Heart left ventricle (tissue), 16 donors: ENCODE data around the gene PI4KA. TPM values are rescaled to one million over a fixed set of nuclear protein-coding genes. Genes with fewer than 3 reads are reported as not detected.
"Not testable (repeated sequence)": the region's sequence is repeated elsewhere in the genome, so short reads cannot be mapped to it uniquely, and the experiment has no call there.

Experiments
- ATAC-seq, 4 donors: fragments of 200-7000 bp; cut with Tn5 transposase; one replicate each; pipeline ENCODE4 v1.9.1; 2020 to 2022; ENCODE audit warnings: moderate library complexity in 4 of 4, mild to moderate bottlenecking in 3 of 4, moderate number of reproducible peaks in 1 of 4
- DNase-seq, 5 donors: peaks; one replicate each; pipeline ENCODE4 v3.0.0-alpha.2; 2020
- H3K27ac ChIP-seq, 12 donors: fragments of 200-600 bp; sonication (generic) in 4 of 12; one replicate each; pipeline versions ENCODE4 v1.5.0 to v1.8.0; 2016 to 2022; ENCODE audit warnings: mild to moderate bottlenecking in 2 of 12
- H3K27me3 ChIP-seq, 9 donors: fragments of 200-600 bp; sonication (generic) in 2 of 9; one replicate each; pipeline versions ENCODE4 v1.5.1 to v1.8.0; 2016 to 2022; ENCODE audit warnings: mild to moderate bottlenecking in 3 of 9
- H3K36me3 ChIP-seq, 9 donors: fragments of 200-600 bp; sonication (generic) in 2 of 9; one replicate each; pipeline versions ENCODE4 v1.5.0 to v1.8.0; 2018 to 2022; ENCODE audit warnings: mild to moderate bottlenecking in 2 of 9
- H3K4me1 ChIP-seq, 12 donors: fragments of 200-600 bp; sonication (generic) in 4 of 12; one replicate each; pipeline versions ENCODE4 v1.5.0 to v1.8.0; 2016 to 2022; ENCODE audit warnings: mild to moderate bottlenecking in 3 of 12
- H3K4me3 ChIP-seq, 12 donors: fragments of 200-600 bp; sonication (generic) in 4 of 12; one replicate each; pipeline versions ENCODE4 v1.5.0 to v1.8.0; 2017 to 2022; ENCODE audit warnings: mild to moderate bottlenecking in 9 of 12, moderate library complexity in 4 of 12
- H3K9me3 ChIP-seq, 12 donors: fragments of 200-600 bp; sonication (generic) in 4 of 12; one replicate each; pipeline versions ENCODE4 v1.5.0 to v1.8.0; 2016 to 2022; ENCODE audit warnings: mild to moderate bottlenecking in 1 of 12
- POLR2A ChIP-seq, 2 donors: fragments of 450-650 bp; IDR thresholded peaks; one replicate each; pipeline ENCODE4 v1.6.1; 2017; ENCODE audit warnings: antibody characterized with exemption in 2 of 2, mild to moderate bottlenecking in 2 of 2, moderate library complexity in 2 of 2
- WGBS, 4 donors: extraction: QIAGEN DNeasy Blood & Tissue Kit in 2 of 4; methylation state at CpG; one replicate each; pipeline versions ENCODE4 v1.1.5 to v1.1.7; 2013 to 2018; 5-methylcytosine and 5-hydroxymethylcytosine counted together
- intact Hi-C, 10 donors: fragments of 100-400 bp; cut with DNase I; formaldehyde crosslinking; loops; one replicate each; pipeline versions ENCODE4 v1.11.1 to v1.14.2; 2022
- polyA plus RNA-seq, 2 donors: library from polyadenylated mRNA; stranded (reverse); fragments of 200-250 nt; gene quantifications; one replicate each; pipeline ENCODE4 v1.2.3, GENCODE V29; 2013
- total RNA-seq, 9 donors: library from RNA; depleted of rRNA in 2 of 9; stranded (reverse); fragments of >200 nt in 2 of 9; fragmentation: NEBNext Ultra II Directional in 3 of 9; extraction: Animal tissue kit (Norgen Biotek cat#: 25700) in 3 of 9; gene quantifications; one replicate each; pipeline versions ENCODE4 v1.1.0 to v1.2.4, GENCODE V29; 2016 to 2023
- TF ChIP-seq, protein P1 (sequence below), 12 donors: fragments of 200-600 bp; sonication (generic) in 4 of 12; IDR thresholded peaks; one replicate each; pipeline versions ENCODE4 v1.5.0 to v1.8.0; 2018 to 2022; ENCODE audit warnings: antibody characterized with exemption in 12 of 12, mild to moderate bottlenecking in 5 of 12
- donor health status: ischemic (EF 13 %, LVEDD 7.1; RV severe dilation, severe dysfunction).
- donor health status: healthy with polysubstance abuse.
- donor health status: DM: no; HTN: yes; CAD: no.
- donor health status: DM: no; HTN: no; CAD: no.
- donor health status: ischemic (EF 25% LVEDD 6.9; RV normal size, moderate dysfunction).
- donor health status: ischemic (EF 25% LVEDD 5.7; RV mildly dilated, moderate dysfunction).
- donor health status: healthy.
- donor health status: DM: yes; HTN: yes; CAD: no.
- donor health status: ischemic (EF 35%, LVEDD 5.7; RV mildly dilated, moderate dysfunction).
- donor health status: nonischemic (EF 11% LVEDD 7.7; RV severe dilation, severe dysfunction).
- donor health status: DM: yes; HTN: yes; CAD: no.
- donor health status: PGD.
- donor health status: ischemic (EF 29% LVEDD 5.4; RV normal size, mild dysfunction).
- donor health status: nonischemic (EF 23%, LVEDD 6.1; RV moderate dilation, normal function).

The PI4KA gene
- total and polyA plus RNA-seq, 11 donors = 20.6 to 66.4 (median 46.9) TPM

DNA sequence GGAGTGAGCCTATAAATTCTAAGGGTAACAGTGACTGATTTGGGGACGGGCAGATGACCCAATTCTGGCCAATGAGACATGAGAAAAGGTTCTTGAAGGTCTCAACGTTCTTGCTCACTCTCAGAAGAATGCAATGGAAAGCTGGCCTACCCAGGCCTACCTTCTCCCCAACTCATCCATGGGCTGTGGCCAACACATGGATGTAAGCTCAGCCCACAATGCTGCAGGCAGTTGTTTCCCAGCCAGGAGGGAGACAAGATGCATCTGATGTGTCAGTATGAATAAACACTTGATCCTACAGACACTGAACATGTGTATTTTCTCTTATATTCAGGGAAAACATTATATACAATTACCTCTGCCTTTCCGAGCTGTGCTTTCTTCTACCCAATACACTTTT lies 24.4 kb downstream of the PI4KA start:
- TF ChIP-seq POLR2A (IDR thresholded peaks at IDR 0.05) = no peak
- TF ChIP-seq, protein P1, sequence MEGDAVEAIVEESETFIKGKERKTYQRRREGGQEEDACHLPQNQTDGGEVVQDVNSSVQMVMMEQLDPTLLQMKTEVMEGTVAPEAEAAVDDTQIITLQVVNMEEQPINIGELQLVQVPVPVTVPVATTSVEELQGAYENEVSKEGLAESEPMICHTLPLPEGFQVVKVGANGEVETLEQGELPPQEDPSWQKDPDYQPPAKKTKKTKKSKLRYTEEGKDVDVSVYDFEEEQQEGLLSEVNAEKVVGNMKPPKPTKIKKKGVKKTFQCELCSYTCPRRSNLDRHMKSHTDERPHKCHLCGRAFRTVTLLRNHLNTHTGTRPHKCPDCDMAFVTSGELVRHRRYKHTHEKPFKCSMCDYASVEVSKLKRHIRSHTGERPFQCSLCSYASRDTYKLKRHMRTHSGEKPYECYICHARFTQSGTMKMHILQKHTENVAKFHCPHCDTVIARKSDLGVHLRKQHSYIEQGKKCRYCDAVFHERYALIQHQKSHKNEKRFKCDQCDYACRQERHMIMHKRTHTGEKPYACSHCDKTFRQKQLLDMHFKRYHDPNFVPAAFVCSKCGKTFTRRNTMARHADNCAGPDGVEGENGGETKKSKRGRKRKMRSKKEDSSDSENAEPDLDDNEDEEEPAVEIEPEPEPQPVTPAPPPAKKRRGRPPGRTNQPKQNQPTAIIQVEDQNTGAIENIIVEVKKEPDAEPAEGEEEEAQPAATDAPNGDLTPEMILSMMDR (IDR thresholded peaks at IDR 0.05) = no peak
- peaks cover 0 to 58% (median 47%) of the 10 kb centered on the region in 9 donors for H3K36me3 ChIP-seq
- intact Hi-C loops = no loop called here
- no peak overlapping the region for H3K27ac ChIP-seq
- no peak for ATAC-seq
- DNase-seq = no peak
- H3K4me1 ChIP-seq = peaks cover 0 to 5% (median 0%) of the 10 kb centered on the region in 12 donors
- H3K4me3 ChIP-seq = no peak overlapping the region
- no peaks in the 10 kb centered on the region for H3K9me3 ChIP-seq
- no peaks in the 10 kb centered on the region for H3K27me3 ChIP-seq
- WGBS, 4 donors = 92 to 97% (median 94%) methylated on average over 3 of the region's 3 CpGs

DNA sequence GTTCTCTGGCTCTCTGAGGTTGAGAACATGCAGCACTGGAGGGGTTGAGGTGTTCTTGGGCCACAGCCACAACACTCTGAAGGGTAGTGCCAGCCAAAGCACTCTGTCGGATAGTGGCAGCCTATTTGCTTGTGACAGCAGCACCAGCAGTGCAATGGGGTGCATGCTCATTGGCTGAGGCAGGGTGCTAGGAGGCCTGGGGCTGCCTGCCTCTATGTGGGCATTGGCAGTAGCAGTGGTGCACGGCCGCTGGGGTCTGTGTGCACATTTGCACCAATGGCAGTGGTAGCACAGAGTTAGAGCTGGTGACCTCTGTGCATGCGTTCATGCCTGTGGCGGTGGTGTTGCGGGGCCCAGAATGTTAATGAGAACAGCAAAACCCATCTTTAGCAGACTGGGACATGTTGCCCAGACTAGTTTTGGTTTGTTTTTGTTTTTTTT lies 25.4 kb downstream of the PI4KA start:
- ATAC-seq (peak in 2 of 4 donors; percentile 19 to 29), DNase-seq (no peak)
- Histone ChIP-seq H3K4me1 (peaks cover 0 to 5% (median 0%) of the 10 kb centered on the region in 12 donors), H3K27me3 (no peaks in the 10 kb centered on the region), H3K36me3 (peaks cover 0 to 67% (median 57%) of the 10 kb centered on the region in 9 donors), H3K9me3 (no peaks in the 10 kb centered on the region), H3K27ac (no peak overlapping the region), H3K4me3 (no peak overlapping the region)
- 89 to 96% (median 93%) methylated on average over 6 of the region's 6 CpGs for WGBS, 4 donors
- intact Hi-C loops = no loop called here
- TF ChIP-seq POLR2A (IDR thresholded peaks at IDR 0.05) = no peak
- TF ChIP-seq, protein P1 (IDR thresholded peaks at IDR 0.05) = no peak

DNA sequence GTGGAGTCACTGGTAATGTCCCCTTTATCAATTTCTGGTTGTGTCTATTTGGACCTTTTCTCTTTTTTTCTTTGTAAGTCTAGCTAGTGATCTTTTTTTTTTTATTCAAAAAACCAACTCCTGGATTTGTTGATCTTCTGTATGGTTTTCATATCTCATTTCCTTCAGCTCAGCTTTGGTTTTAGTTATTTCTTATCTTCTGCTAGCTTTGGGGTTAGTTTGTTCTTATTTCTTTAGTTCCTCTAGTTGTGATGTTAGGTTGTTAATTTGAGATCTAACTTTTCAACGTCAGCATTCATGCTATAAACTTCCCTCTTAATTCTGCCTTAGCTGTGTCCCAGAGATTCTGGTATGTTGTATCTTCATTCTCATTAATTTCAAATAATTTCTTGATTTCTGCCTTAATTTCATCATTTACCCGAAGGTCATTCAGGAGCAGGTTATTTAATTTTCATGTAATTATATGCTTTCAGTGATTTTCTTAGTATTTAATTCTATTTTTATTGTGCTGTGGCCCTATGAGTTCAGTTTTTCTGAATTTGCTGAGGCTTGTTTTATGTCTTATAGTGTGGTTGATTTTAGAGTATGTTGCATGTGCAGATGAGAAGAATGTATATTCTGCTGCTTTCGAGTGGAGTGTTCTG lies 29.0 kb downstream of the PI4KA start:
- intact Hi-C loops = no loop called here
- Histone ChIP-seq H3K4me1 (no peaks in the 10 kb centered on the region), H3K9me3 (no peaks in the 10 kb centered on the region), H3K36me3 (peaks cover 0 to 95% (median 83%) of the 10 kb centered on the region in 9 donors), H3K27ac (no peak overlapping the region), H3K4me3 (no peak overlapping the region), H3K27me3 (no peaks in the 10 kb centered on the region)
- WGBS, 4 donors = 92 to 95% (median 94%) methylated on average over 3 of the region's 3 CpGs
- TF ChIP-seq, protein P1 (IDR thresholded peaks at IDR 0.05) = no peak
- TF ChIP-seq POLR2A (IDR thresholded peaks at IDR 0.05) = no peak
- ATAC-seq (no peak), DNase-seq (no peak)

DNA sequence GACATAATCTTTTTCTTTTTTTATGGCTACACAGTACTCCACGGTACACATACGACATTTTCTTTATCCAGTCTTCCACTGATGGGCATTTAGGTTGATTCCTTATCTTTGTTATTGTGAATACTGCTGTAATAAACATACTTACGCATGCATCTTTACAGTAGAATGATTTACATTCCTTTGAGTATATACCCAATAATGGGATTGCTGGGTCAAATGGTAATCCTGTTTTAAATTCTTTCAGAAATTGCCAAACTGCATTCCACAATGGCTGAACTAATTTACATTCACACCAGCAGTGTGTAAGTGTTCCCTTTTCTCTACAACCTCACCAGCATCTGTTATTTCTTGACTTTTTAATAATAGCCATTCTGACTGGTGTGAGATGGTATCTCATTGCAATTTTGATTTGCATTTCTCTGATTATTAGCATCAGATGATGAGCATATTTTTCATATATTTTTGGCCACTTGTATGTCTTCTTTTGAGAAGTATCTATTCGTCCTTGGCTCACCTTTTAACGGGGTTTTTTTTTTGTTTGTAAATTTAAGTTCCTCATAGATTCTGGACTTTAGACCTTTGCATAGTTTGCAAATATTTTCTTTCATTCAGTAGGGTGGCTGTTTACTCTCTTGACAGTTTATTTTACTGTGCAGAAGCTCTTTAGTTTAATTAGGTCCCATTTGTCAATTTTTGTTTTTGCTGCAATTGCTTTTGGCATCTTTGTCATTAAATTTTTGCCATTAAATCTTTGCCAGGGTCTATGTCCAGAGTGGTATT lies 32.0 kb downstream of the PI4KA start:
- H3K27me3 ChIP-seq, H3K4me1 ChIP-seq, H3K9me3 ChIP-seq, H3K27ac ChIP-seq, DNase-seq, intact Hi-C loops, H3K4me3 ChIP-seq, ATAC-seq: not testable (repeated sequence)
- 96 to 99% (median 97%) methylated on average over 5 of the region's 5 CpGs for WGBS, 4 donors
- H3K36me3 ChIP-seq = peaks cover 0 to 94% (median 79%) of the 10 kb centered on the region in 9 donors
